GM18505 (cell line): Measurements from ENCODE around the gene ILRUN.
"Not testable (repeated sequence)": the region's sequence is repeated elsewhere in the genome, so short reads cannot be mapped to it uniquely, and the experiment has no call there.

Experiments used
- ATAC-seq: cut with Tn5 transposase; IDR thresholded peaks from one replicate; pipeline ENCODE4 v1.9.1; 2021; ENCODE audit not compliant: unreplicated experiment
- POLR2A ChIP-seq: IDR thresholded peaks from 4 replicates; pipeline ENCODE4 v1.6.1; 2011; ENCODE audit warnings: borderline replicate concordance; ENCODE audit not compliant: insufficient read depth, insufficient read length; ENCODE audit errors: extremely low read depth

The ILRUN gene

DNA sequence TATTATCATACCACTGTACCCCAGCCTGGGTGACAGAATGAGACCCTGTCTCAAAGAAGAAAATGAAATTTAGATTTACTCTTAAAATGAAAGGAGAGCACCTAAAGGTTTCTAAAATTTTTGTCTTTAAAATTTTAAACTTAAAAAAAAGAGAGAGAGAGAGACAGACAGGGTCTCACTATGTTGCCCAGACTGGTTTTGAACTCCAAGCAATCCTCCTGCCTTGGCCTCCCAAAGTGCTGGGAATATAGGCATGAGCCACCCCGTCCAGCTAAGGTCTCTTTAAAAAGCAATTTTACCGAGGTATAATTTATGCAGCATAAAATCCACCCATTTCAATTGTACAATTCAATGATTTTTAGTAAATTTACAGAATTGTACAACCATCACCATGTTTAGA lies 33.2 kb downstream of the ILRUN start:
- no peak for ATAC-seq
- no peak for TF ChIP-seq POLR2A

DNA sequence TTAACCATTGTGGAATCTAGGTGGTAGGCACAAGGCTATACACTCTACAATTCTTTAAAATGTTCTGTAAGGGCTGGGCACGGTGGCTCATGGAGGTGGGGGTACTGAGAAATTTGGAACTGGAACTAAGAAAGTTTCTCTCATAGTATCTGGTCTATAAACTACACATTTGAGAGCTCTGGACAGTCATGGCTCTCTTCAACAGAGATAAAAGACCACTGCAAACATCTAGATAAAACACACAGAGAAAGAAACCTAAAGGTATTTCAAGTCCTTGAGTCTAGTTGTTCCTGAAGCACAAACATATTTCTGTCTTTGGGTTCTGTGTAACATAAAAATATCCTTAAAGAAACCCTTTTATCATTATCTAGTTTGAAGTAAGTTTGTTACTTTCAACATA lies 35.2 kb downstream of the ILRUN start:
- ATAC-seq, result no peak
- TF ChIP-seq POLR2A, result no peak

DNA sequence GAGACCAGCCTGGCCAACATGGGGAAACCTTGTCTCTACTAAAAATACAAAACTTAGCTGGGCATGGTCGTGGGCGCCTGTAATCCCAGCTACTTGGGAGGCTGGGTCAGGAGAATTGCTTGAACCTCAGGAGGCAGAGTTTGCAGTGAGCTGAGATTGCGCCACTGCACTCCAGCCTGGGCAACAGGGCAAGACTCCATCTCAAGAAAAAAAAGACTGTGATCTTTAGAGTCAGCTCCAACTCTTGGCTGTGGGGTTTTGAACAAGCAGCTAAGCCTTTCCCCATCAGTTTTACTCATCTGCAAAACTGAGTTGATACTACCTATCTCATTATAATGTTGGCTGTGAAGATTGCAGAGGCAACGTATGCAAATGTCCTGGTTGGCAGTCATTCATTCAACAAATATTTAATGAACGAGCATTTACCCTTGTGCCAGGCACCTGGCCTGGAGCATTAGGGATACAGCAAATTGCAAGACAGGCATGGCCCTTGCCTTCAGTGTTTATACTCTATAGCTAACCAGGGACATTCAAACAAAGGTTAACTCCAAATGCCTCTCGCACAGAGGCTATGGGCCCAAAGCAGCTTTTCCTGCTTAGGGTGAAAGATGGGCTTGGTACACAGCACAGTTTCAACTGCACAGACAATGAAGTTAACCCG lies 37.8 kb downstream of the ILRUN start:
- no peak for ATAC-seq
- no peak for TF ChIP-seq POLR2A

DNA sequence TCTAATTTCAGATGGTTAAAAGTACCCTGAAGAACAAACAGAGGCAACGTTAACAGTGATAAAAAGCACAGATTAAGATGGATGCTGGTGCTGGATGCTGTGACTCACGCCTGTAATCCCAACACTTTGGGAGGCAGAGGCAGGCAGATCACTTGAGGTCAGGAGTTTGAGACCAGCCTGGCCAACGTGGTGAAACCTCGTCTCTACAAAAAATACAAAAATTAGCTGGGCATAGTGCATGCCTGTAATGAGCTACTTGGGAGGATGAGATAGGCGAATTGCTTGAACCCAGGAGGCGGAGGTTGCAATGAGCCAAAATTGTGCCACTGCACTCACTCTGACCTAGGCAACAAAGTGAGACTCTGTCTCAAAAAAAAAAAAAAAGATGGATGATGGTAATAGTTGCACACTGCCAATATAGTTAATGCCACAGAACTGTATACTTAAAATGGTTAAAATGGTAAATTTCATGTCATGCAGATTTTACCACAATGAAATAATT lies 38.5 kb downstream of the ILRUN start:
- ATAC-seq, result not testable (repeated sequence)

DNA sequence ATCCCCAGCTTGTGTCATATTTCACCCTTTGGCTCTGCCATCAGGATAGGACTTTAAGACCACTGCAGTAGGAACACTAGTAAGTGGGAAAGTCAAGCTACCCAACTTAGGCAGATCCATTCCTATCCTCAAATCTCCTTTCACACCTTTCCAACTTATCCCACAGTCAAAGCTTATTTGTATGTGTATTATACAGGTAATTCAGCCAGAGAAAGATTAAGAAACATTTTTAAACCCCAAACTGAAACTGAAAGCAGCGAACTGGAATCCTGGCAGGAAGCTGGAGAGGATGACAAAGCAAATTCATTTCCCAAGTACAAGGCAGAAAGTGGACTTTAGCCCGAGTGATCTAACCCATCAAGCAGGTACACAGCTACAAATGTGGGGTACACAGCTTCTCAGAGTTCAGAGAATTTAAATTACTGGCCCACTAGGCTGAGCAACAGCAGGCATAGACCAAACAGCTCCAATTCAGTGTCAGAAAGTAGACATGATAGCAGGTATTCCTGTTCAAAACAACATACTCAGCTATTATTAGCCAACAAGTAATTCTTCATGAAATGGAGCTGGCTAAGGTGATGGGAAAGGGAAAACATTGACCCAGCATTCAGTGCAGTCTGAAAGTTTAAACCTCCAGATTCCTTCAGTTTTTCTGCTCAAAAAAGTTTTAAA lies 39.1 kb downstream of the ILRUN start:
- no peak for ATAC-seq
- peak; percentile 20 for TF ChIP-seq POLR2A

DNA sequence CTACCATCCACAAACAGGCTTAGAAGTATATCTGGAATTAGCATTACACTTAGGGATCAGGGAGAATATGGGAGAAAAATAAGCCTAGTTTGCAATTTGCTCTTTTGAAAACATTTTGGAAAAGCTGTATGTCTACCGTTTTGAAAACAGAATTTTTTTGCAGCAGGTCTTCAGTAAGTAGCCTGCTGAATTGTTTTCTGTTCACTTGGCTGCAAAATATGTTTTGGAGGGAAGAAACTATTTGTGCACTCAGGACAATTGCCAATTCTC lies 39.6 kb downstream of the ILRUN start:
- TF ChIP-seq POLR2A, result no peak
- ATAC-seq, result no peak

DNA sequence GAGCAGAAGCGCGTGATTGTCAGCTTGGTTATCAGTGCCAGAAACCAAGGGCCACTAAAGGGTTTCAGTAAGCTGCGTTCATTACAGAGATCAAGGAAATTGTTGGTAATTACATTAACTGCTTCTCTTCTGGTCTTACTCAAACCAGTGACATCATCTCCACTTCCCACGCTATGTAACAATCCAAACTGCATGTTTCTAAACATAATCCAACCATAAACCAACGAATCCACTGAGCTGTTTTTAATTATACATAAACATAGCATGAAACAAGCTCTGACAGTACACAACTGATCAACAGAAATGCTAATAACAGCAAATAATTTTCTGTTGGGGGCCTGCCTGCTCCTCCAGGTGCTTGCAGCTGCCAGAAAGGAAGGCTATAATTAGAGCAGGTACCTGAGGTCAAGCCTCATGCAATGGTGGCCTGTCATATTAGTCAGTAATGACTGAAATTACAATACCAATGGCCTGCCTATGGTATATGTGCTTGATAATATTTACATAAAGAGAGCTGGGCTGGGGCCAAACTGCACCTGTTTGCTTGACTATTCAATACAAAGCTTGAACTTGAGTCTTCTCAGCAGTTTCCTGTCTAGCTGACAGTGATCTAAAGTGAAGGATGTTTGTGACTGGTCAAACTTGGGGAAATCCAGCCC lies 40.1 kb downstream of the ILRUN start:
- TF ChIP-seq POLR2A, result peak; percentile 34
- ATAC-seq, result peak; percentile 88

DNA sequence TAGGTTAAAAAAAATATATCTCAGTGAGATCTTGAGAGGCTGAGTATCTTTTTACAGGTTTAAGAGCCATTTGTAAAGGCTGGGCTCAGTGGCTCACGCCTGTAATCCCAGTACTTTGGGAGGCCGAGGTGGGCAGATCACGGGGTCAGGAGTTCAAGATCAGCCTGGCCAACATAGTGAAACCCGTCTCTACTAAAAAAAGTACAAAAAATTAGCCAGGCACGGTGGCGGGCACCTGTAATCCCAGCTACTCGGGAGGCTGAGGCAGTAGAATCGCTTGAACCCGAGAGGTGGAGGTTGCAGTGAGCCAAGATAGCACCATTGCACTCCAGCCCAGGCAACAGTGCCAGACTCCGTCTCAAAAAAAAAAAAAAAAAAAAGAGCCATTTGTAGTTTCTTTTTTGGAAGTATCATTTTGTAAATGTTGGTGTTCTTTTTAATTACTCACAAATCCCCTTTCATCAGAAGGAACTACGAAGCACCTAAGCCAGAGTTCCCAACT lies 40.6 kb downstream of the ILRUN start:
- ATAC-seq, result not testable (repeated sequence)

DNA sequence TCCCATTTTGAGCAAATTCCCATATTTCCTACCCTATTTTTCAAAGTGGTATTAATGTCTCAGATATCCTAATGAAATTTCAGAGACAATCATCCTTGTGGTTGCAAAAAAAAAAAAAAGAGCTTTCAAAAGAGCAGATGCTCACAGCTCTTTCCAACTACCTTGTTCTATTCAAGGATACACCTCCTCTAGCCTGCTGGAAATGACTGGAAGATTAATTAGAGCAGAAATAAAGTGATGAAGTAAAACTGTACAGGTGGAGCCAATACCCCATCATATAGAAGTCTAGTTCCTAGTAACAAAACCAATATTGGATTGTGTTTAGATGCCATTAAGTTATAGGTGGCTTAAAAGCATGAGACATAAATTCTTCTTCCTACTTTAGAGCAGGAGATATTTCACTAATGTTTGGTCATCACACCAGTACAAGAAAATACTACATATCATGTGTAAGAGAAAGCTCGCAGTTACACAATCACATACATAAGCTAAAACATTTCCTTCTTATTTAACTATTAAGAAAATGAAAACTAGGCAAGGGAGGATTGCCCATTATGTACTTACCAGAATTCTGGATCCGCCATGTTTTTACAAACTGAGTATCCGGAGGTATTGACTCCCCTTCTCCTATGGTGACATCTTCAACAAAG lies 42.4 kb downstream of the ILRUN start:
- no peak for TF ChIP-seq POLR2A
- no peak for ATAC-seq

DNA sequence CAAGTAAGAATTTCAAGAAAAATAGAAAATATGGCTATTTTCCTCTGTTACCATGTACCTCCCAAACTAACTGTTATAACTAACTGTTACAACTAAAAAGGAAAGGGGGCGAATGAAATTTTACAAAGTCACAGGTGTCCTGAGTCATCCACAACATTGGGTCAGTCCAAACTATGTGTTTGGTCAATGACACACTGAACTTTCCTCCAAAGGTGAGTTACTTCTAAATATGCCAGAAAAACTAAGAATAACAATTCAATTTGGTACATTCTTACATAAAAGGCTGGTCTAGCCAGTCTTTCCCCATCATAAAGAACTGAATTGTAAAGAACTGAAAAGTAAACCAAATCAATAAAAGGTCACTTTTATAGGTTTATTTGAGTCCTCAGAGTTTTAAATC lies 44.3 kb downstream of the ILRUN start:
- ATAC-seq, result no peak
- TF ChIP-seq POLR2A, result no peak

DNA sequence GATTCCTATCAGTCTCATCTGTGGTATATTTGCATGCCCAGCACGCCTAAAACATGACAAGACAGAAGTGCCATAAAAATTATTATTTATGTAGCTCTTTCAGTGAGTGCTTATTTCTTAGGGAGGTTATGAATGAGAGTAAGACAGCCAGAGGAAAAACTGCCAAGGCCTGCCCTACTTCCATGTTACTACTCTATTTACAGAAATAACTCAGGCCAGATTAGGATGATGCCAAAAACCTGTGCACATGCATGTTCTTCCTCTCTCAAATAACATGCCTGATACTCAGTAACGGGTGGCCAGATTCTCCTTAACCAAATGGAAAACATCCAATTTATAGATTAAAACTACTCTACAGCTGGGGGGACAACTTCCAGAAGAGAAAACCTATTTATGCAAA lies 45.7 kb downstream of the ILRUN start:
- TF ChIP-seq POLR2A, result no peak
- ATAC-seq, result no peak

DNA sequence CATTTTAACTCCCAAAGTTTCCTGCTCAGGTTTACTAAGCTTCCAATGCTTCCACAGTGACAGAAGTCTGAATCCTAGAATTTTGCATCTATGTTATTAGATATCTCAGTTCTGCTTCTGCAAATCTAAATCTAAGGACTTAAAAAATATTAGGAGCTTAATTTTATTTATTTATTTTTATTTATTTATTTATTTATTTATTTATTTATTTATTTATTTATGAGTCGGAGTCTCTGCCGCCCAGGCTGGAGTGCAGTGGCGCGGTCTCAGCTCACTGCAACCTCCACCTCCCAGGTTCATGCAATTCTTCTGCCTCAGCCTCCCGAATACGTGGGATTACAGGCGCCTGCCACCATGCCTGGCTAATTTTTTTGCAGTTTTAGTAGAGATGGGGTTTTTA lies 46.3 kb downstream of the ILRUN start:
- not testable (repeated sequence) for ATAC-seq

DNA sequence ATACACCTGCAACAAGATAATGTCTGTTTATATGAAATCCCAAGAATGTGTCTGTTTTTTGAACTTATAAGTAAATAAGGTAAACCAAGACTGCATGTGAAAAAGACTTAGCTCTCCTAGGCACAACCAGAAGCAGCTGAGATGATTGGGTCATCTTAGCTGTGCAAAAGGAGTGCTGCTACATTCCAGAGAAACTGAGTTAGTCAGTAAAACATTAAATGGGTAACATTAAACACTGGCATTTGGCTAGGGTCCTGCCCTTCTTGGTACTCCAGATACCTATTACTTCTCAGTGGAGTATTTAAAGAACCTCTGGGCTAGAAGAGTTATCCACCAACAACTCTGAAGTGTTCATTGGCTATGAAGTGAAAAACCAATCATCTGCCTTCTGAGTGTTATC lies 47.8 kb downstream of the ILRUN start:
- no peak for ATAC-seq
- no peak for TF ChIP-seq POLR2A
